IPS-20b (cell line): ENCODE data around the gene PCNA.
"Not testable (repeated sequence)": the region's sequence is repeated elsewhere in the genome, so short reads cannot be mapped to it uniquely, and the experiment has no call there.

Experiments
- H3K27ac ChIP-seq: one replicate; pipeline ENCODE4 v1.5.1; 2013; ENCODE audit warnings: low read length
- H3K27me3 ChIP-seq: 2 replicates; pipeline ENCODE4 v1.6.1; 2013; ENCODE audit warnings: mild to moderate bottlenecking, low read length, inconsistent platforms; ENCODE audit not compliant: insufficient read depth
- H3K36me3 ChIP-seq: 2 replicates; pipeline ENCODE4 v1.6.1; 2013; ENCODE audit warnings: low read depth, mild to moderate bottlenecking, inconsistent platforms, low read length, moderate library complexity; ENCODE audit not compliant: insufficient read depth
- H3K4me1 ChIP-seq: 2 replicates; pipeline ENCODE4 v1.6.1; 2013; ENCODE audit warnings: mild to moderate bottlenecking, control low read depth, inconsistent platforms, low read length, moderate library complexity; ENCODE audit not compliant: insufficient read depth
- H3K4me3 ChIP-seq: 2 replicates; pipeline ENCODE4 v1.5.1; 2013; ENCODE audit warnings: mild to moderate bottlenecking, low read length, inconsistent platforms
- H3K9ac ChIP-seq: 2 replicates; pipeline ENCODE4 v1.6.1; 2013; ENCODE audit warnings: low read depth, mild to moderate bottlenecking, inconsistent platforms, low read length, moderate library complexity
- H3K9me3 ChIP-seq: 2 replicates; pipeline ENCODE4 v1.6.1; 2013; ENCODE audit warnings: mild to moderate bottlenecking, low read depth, low read length, inconsistent platforms; ENCODE audit not compliant: insufficient read depth

Gene PCNA

DNA sequence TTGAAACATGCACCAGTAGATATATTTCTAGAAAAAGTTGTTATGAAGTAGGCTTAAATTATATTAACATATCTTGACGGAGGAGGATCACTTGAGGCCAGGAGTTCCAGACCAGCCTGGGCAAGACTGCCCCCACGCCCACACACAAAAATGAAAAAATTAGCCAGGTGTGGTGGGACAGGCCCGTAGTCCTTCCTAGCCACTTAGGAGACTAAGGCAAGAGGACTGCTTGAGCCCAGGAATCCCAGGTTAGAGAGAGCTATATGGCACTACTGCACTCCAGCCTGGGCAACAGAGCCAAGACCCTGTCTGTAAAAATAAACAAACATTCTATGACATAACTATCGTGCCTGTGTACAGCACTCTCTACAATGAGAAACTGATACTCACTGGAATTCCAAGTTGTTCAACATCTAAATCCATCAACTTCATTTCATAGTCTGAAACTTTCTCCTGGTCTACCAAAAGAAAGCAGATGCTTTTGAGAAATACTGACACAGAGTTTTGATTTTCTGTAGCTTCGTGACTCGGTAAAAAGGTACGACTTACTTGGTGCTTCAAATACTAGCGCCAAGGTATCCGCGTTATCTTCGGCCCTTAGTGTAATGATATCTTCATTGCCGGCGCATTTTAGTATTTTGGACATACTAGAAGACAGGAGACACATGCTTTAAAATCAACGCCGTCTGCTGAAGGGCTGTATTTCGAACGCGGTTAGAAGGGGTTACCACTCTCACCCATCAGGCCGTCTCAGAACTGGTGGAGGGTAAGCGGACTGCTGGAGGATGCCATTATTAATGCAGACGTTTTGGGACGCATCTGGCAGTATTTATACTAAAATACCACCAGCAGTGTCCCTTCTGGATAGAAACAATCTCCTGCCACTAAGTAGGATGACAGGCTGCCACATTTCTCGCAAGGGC, 1.3 kb downstream of the PCNA start:
- Histone ChIP-seq H3K4me1 (peaks cover 13% of the 10 kb centered on the region; the same call in 1 of the 2 replicates), H3K36me3 (peaks cover 56% of the 10 kb centered on the region)

DNA sequence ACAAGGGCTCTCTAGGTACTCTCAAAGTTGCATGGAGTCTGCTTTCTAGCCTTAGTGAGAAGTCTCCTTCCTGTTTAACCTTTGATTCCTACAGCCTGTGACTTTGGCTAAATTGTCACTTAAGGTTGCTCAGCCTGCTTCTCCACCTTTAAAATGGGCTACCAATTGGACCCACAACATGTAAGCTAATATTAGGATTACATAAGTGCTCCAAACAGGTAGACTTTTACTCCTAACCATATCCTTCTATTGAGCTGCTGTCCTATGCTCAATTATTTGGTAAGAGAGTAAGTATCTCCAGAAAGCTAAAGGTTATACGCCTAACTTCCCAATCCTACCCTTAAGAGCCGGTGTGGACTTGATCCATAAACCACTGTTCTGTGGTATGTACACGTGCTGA, 2.9 kb downstream of the PCNA start:
- H3K27ac ChIP-seq, result no peak overlapping the region
- H3K36me3 ChIP-seq, result peaks cover 56% of the 10 kb centered on the region
- no peaks in the 10 kb centered on the region for H3K9me3 ChIP-seq
- peak overlapping the region; percentile 100; the same call in 1 of the 2 replicates for H3K9ac ChIP-seq
- H3K27me3 ChIP-seq, result no peaks in the 10 kb centered on the region
- H3K4me1 ChIP-seq, result peaks cover 14% of the 10 kb centered on the region; the same call in 1 of the 2 replicates
- peak overlapping the region; percentile 98 for H3K4me3 ChIP-seq

More for the DNA sequence above, 1.3 kb downstream of the PCNA start:
- no peaks in the 10 kb centered on the region for H3K27me3 ChIP-seq
- peak overlapping the region; percentile 100 for H3K27ac ChIP-seq
- H3K9ac ChIP-seq, result peak overlapping the region; percentile 100
- no peaks in the 10 kb centered on the region for H3K9me3 ChIP-seq
- peak overlapping the region; percentile 98 for H3K4me3 ChIP-seq

DNA sequence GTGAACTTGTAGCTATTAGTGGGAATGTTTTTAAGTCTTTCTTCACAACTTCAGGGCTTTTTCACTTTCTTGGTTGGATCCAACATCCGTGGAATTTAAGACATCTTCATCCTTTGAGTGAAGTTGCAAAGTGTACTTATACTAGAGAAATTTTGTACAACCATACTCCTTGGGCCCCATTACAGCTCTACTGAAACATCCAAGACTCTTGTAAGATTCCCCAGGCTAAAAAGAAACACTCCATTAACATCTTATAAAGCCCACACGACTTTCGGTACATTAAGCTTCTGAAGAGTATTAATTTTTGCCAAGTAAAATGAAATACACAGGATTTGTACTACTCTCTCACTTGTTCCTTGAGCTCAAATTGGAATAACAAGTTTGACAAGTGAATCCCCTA, 5.4 kb downstream of the PCNA start:
- Histone ChIP-seq H3K9me3 (no peaks in the 10 kb centered on the region), H3K4me1 (peaks cover 12% of the 10 kb centered on the region; the same call in 1 of the 2 replicates), H3K9ac (no peak overlapping the region), H3K27me3 (no peaks in the 10 kb centered on the region), H3K4me3 (no peak overlapping the region; the same call in 1 of the 2 replicates), H3K36me3 (peaks cover 67% of the 10 kb centered on the region), H3K27ac (no peak overlapping the region)

DNA sequence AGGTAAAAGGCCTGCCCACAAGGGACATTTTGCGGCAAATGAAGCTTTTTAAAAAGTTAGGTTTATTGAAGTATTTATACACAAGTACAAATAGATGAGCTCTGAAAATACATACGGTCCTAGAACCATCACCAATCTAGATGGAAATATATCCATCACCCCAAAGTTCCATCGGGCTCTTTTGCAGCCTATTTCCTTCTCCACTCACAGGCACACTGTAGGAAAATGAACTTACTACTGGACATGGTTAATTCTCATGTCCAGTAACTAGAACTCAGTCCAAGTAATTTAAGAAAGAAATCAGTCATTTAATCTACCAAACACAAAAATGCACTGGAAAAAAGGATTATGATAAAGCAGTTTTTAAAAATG, 6.2 kb downstream of the PCNA start:
- H3K27ac ChIP-seq, result no peak overlapping the region
- no peaks in the 10 kb centered on the region for H3K9me3 ChIP-seq
- H3K27me3 ChIP-seq, result no peaks in the 10 kb centered on the region
- peaks cover 12% of the 10 kb centered on the region; the same call in 1 of the 2 replicates for H3K4me1 ChIP-seq
- peak overlapping the region; percentile 93 for H3K9ac ChIP-seq
- peaks cover 70% of the 10 kb centered on the region for H3K36me3 ChIP-seq
- peak overlapping the region; percentile 89 for H3K4me3 ChIP-seq

DNA sequence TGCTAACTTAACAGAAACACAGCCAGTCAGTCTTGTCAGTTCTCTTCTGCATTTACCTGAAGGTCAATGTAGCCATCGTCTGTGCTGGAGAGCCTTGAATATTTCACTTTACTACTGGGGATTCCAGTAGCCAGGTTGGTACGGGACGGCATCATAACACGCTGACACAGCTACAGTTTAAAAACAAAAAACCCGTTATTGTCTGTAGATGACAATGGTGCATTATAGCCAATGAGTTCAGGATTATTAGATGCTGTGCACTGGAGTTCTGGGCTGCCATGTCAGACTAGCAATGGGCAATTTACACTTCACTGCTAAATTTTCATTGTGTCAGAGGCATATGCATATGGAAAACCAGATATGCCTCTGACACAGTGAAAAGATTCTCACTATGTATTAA, 10.5 kb downstream of the PCNA start:
- Histone ChIP-seq H3K27me3 (no peaks in the 10 kb centered on the region), H3K9ac (no peak overlapping the region), H3K36me3 (peaks cover 64% of the 10 kb centered on the region), H3K4me1 (peaks cover 2% of the 10 kb centered on the region; the same call in 1 of the 2 replicates), H3K9me3 (no peaks in the 10 kb centered on the region), H3K4me3 (no peak overlapping the region), H3K27ac (no peak overlapping the region)

DNA sequence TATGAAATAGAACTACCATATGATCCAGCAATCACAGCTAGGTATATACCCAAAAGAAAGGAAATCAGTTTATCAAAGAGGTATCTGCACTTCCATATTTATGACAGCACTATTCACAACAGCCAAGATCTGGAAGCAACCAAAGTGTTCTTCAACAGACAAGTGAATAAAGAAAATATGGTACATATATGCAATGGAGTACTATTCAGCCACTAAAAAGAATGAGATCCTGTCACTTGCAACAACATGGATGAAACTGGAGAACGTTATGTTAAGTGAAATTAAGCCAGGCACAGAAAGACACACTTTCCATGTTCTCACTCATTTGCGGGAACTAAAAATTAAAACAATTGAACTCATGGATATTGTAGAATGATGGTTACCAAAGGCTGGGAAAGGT, 15.3 kb downstream of the PCNA start:
- Histone ChIP-seq H3K4me1 (no peaks in the 10 kb centered on the region), H3K36me3 (peaks cover 92% of the 10 kb centered on the region)

DNA sequence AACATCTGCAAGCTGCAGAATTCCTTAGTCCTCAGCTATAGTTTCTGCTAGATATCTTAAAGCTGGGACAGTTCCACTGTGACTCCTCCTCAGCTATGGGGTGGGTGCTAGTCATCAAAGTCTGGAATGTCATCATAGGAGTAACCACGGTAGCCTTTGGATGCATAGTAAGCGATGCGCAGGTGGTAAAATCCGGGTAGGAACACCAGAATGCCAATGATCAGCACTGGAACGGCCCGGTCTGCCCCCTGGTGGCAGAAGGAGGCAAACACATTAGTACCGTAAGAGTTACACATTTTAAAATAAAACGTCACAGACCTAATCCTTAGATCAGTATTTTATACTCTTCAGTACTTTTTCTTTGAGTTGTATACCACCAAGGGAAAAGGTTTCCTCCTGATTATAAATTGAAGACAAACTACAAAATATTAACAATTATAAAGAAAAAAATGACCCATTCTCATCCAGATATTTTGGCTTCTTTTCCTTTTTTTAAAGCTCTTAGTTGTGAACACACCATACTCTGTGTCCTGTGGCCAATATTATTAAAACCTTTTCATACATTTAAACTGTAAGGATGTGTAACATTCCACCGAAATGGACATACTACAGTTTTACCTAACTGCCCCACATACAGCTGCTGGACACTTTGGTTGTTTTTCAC, 18.9 kb downstream of the PCNA start:
- Histone ChIP-seq H3K4me1 (no peaks in the 10 kb centered on the region), H3K27ac (no peak overlapping the region), H3K4me3 (no peak overlapping the region), H3K9ac (no peak overlapping the region), H3K9me3 (no peaks in the 10 kb centered on the region), H3K27me3 (no peaks in the 10 kb centered on the region), H3K36me3 (peaks cover 86% of the 10 kb centered on the region)

More for the DNA sequence above, 15.3 kb downstream of the PCNA start:
- H3K27me3 ChIP-seq, result no peaks in the 10 kb centered on the region
- no peak overlapping the region for H3K27ac ChIP-seq
- no peak overlapping the region for H3K4me3 ChIP-seq
- H3K9ac ChIP-seq, result no peak overlapping the region
- H3K9me3 ChIP-seq, result no peaks in the 10 kb centered on the region

DNA sequence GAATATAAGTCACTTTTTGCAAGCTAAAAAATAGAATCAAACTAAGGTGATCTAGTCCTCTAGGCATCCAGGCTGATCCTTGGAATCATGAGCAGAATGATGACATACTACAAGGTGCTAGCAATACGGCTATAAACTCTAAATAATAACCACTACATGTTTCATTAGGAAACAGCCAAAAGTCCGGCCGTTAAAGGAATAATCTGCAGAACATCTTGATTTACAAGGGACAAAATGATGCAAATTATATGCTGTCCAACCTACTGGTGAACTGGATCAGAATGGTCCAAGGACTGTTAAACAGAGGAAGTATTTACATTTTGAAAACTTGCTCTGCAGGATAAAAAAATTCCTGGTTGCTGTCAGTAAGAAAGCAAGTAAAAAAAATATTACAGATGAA, 19.8 kb downstream of the PCNA start:
- not testable (repeated sequence) for H3K9me3 ChIP-seq, H3K9ac ChIP-seq, H3K4me3 ChIP-seq, H3K4me1 ChIP-seq, H3K27me3 ChIP-seq, H3K27ac ChIP-seq
- peaks cover 80% of the 10 kb centered on the region for H3K36me3 ChIP-seq

DNA sequence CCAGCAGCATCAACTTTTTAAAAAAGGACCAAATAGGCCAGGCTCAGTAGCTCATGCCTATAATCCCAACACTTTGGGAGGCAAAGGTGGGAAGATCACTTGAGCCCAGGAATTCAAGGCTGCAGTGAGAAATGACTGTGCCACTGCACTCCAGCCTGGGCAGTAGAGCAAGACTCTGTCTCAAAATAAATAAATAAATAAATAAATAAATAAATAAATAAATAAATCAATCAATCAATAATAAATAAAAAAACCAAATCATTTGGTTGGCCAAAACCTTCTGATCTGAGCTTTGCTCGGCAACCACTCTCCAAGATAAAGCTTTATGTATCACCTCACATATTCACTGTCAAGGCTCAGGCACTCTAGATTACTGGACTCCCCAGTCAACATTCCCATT, 20.7 kb downstream of the PCNA start:
- not testable (repeated sequence) for H3K9me3 ChIP-seq, H3K4me1 ChIP-seq, H3K27ac ChIP-seq, H3K9ac ChIP-seq, H3K27me3 ChIP-seq, H3K4me3 ChIP-seq
- H3K36me3 ChIP-seq, result peaks cover 71% of the 10 kb centered on the region

DNA sequence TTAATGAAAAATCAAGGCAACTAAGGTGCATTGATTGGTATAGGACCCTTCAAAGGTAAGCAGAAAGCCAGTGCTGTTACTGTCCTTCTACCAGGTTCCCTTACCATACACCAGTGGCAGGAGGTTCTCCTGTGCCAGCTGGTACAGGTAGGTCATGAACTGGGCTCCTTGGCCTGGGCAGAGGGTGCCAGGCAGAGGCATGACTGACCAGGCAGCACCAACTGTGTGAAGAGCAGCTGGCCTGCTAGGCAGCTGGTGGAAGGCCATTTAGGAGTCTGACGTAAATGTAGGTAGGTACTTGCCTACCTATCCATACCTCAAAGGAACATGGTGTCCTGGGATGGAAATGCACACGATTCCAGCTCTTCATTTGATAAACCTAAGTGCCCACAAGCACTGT, 23.3 kb downstream of the PCNA start:
- no peaks in the 10 kb centered on the region for H3K9me3 ChIP-seq
- H3K27me3 ChIP-seq, result no peaks in the 10 kb centered on the region
- H3K4me3 ChIP-seq, result no peak overlapping the region
- no peak overlapping the region for H3K27ac ChIP-seq
- no peaks in the 10 kb centered on the region for H3K4me1 ChIP-seq
- H3K36me3 ChIP-seq, result peaks cover 55% of the 10 kb centered on the region
- no peak overlapping the region for H3K9ac ChIP-seq

DNA sequence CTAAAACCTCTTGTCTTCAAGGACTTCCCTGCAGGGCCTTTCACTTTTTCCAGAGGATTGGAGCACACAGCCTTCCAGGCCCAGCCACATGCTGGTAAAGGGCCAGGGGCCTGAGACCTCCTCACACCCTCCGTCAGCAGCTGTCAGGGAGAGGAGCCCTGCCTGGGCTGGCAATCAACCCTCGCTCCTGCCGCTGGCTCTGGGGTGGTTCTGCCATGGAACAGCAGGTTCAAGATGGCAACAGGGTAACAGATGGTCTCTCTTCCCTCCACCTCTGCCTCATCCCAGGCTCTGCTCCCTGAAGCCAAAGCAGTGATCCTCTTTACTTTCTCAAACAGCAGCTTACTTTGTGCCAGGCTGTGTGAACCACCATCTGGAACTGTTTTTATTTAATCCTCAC, 23.8 kb downstream of the PCNA start:
- Histone ChIP-seq H3K27me3 (no peaks in the 10 kb centered on the region), H3K4me3 (no peak overlapping the region), H3K9me3 (no peaks in the 10 kb centered on the region), H3K36me3 (peaks cover 50% of the 10 kb centered on the region), H3K9ac (no peak overlapping the region), H3K27ac (no peak overlapping the region), H3K4me1 (no peaks in the 10 kb centered on the region)

DNA sequence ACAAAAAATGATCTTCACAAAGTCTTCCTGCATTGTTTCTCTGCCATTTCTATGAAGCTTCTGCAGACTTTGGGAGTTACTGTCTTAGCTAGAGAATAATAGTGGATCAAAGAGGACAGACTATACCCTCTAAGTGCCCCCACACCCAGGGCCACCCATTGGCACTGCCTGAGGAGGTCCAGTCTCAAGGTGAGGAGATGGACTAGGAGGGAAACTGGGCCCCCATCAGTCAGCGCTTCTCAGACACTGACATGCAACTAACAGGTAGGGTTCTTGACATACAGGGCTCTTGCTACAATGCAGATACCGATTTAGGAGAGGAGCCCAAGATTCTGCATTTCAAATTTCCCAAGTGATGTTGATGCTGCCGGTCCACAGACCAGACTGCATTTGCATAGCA, 24.3 kb downstream of the PCNA start:
- Histone ChIP-seq H3K27me3 (no peaks in the 10 kb centered on the region), H3K4me3 (no peak overlapping the region), H3K27ac (no peak overlapping the region), H3K36me3 (peaks cover 47% of the 10 kb centered on the region), H3K9me3 (no peaks in the 10 kb centered on the region), H3K4me1 (no peaks in the 10 kb centered on the region), H3K9ac (no peak overlapping the region)
